Hematopoietic multipotent progenitor cell treated with erythropoietin and hydrocortisone succinate and interleukin-3 and kit ligand, for 17 days (in vitro differentiated cells): ENCODE data around the gene ADAMTS14.

ENCODE experiments used
- DNase-seq: peaks from one replicate; pipeline ENCODE4 v3.0.0-alpha.2; 2015; ENCODE audit warnings: low spot score

ADAMTS14 gene

DNA sequence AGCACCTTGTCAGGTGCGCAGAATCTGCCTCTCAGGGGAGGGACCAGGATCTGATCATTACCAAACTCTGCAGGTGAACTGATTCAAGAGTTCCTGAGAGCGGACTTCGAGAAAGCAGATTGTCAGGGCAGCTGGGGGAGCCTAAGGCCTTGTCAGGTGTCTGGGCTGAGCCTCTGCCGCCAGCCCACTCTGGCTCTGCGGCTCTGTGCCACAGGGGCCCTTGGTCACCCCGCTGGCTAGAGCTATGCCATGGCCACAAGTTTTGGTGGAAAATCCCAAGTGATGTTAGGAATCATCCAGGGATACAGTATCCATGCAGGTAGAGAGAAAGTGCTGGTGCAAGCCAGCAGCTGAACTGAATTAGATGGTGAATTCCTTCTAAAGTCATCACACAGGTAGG lies 4.2 kb downstream of the ADAMTS14 start:
- DNase-seq = no peak

DNA sequence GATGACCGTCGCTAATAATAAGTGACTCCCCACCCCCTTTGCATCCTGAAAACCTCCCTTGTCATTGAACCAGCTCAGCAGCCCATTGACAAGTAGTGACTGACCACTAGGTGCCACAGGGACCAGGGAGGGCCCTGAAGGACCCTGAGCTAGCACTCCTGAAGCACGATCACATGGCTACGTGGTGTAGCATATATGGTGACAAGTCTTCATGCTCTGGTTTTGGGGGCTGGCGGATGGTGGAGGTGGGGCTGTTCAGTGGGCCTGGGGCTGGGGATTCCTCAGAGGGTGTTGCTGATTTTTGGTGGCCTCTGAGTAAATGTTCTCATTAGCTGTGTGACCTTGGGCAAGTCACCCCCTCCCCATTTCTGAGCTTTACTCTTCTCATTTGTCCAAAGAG lies 4.7 kb downstream of the ADAMTS14 start:
- no peak for DNase-seq

DNA sequence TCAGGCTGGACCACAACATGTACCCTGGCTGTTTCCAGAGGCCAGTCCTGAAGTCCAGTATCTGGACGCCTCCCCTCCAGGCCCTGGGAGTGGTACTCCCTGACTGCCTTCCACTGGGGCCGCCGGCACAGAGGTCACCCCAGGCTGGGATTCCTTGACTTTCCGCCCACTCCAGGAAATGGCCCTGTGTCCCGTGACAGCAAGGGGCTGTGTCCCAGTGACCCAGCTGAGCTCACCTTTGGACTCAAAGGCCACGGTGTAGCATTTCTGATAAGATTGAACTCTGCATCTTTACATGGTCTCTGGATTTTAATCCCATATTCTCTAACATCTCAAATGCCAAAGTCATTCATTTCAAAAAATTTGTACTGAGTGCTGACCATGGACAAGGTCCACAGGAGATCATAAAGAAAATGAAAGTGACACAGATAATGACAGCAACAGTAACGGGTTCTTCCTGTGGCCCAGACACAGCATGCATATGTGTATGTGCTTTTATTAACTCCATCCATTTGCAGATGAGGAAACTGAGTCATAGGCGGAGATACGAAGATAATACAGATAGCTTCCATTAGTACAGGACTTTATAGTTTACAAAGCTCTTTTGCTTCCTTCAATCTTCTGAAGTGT lies 5.4 kb downstream of the ADAMTS14 start:
- no peak for DNase-seq

DNA sequence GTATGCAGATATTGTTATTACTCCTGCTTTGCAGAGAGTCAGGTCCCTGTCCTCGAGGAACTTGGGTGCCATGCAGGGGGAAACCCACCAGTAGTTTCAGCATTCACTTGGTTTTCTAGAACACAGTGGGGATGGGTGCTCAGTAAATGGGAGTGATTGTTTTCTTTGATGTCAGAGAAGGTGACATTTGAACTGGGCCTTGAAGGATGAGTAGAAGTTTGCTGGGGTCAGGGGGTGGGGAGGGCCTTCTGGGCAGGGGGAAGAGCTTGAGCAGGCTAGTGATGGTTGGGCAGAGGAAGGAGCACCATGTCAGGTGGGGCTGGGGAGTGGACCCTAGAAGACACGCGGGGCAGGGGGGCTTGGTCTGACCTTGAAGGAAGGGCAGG lies 5.9 kb downstream of the ADAMTS14 start:
- DNase-seq = no peak

- DNase-seq = no peak
These were observed 6.6 kb downstream of the ADAMTS14 start for GRCh38 chr10:70678757-70679489.

DNA sequence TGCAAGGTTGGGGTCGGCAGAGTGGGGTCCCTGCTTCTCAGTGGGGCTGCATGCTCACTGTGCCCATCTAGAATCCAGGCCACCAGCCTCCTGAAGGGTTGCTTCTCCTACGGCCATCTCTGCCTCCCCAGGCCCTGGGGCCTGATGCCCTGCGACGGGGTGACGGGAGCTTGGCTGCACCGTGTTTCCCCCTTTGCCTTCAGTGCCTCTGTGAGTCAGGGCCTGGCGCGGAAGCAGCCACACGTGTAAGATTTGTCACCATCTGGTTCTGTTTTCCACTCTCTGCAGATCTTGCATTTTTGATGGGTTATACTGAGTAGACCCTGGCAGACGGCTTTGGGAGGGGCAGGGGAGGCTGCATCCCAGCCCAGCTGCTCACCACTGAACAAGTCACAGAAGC lies 7.2 kb downstream of the ADAMTS14 start:
- DNase-seq = no peak

DNA sequence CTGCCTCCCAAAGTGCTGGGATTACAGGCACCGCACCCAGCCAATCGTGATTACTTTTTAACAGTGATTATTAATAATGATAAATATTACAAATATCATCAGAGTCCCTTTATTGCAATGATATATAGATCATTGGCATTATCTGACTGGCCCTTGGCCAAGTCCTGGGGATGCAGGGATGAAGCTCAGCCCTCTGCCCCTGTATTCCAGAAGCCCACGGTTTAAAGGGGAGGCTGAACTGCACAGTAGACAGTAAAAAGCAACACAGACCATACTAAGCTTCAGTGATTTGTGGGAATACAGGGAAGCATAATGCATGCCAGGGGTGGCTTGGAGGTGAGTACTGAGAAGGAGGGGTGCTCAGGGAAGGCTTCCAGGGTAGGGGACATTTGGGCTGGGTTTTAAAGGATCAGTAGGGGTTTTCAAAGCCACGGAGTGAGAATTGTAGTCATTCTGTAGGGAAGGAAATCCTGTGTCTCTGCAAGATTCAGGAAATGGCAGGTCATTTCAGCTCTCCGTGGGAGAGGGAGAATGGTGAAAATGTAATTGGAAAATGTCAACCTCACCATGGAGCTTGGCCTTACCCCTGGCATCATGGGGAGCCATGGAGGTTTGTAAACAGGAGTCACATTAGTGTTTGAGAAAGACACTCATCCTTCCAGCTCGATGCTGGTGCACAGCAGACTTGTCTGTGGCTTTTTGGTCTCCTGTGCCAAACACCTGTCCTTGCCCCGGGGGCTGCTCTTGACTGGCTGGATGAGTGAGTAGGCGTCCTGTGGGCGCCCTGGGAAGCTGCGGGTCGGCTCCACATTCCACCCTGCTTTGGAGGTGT lies 8.8 kb downstream of the ADAMTS14 start:
- no peak for DNase-seq

DNA sequence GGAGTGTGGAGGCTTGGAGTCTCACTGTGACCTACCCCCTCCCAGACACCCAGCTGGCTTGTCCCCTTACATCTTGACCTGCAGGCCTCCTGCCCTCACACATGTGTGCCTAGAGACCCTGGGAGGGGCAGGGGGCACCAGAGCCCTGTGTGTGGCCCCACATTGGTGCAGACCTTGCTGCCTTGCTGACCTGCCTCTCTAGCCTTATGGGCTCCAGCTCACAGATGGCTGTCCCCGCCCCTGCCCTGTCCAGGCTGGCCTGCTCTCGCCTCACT lies 9.4 kb downstream of the ADAMTS14 start:
- no peak for DNase-seq

DNA sequence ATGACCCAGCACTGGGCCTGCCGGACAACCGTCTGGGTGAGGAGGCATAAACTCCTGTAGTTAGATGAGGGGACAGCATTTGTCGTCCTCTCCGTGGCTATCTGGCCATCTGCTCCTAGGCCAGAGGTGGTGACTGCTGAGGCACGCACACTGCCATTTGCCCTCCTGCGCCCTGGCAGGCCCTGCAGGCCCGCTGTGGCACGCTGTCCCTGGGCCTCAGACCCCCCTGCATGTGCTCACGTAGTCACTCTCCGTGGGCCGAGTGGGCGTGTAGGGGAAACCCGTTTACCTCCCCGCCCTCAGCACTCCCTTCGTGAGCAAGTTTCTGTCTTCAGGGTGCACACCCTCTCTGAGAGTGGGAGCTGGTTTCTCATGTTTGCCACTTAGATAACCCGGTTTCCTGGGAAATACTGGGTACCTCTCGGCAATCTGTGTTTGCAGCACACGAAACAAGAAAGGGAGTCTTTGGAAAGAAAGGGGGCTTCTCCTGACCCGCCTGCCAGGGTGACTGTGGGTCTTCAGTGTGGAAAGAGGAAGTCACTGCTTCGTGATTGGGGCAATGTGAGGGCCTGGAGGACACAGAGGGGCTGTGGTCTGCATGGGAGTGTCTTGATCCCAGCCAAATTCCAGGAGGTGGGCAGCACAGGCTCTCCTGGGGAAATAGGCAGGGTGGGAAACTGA lies 10.8 kb downstream of the ADAMTS14 start:
- DNase-seq = no peak

GRCh38 chr10:70683601-70683934 lies 11.3 kb downstream of the ADAMTS14 start:
- no peak for DNase-seq

- no peak for DNase-seq
These were observed 11.6 kb downstream of the ADAMTS14 start for GRCh38 chr10:70683940-70684339.

- DNase-seq = no peak
These were observed 12.1 kb downstream of the ADAMTS14 start for GRCh38 chr10:70684374-70684773.

DNA sequence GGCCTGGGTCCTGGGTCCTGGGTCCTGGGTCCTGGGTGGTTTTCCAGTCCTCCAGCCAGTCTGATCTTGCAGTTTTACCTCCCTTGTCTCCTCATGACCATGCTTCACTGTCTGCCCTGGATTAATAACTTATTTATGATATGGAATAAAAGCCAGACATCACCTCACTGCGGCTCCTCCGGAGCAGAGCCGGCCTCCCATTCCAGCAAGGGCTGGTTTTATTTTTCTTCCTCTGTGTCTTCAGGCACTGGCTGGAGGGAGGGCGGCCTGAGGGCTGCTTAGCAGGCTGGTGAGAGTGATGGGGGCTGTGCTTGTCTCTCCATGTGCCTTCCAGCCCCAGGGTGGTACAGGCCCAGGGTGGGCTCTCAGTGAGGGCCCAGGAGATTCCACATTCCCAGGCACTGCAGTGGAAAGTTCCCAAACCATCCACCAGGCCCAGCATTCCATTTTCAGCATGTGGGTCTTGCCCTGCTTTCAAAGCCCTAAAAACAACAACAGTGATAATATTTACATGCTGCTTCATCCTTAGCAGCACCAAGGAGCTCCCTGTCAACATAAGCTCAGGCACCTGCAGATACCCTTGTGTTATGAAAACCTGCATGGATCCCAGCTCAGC lies 12.6 kb downstream of the ADAMTS14 start:
- DNase-seq = no peak

GRCh38 chr10:70685455-70685911 lies 13.2 kb downstream of the ADAMTS14 start:
- no peak for DNase-seq

DNA sequence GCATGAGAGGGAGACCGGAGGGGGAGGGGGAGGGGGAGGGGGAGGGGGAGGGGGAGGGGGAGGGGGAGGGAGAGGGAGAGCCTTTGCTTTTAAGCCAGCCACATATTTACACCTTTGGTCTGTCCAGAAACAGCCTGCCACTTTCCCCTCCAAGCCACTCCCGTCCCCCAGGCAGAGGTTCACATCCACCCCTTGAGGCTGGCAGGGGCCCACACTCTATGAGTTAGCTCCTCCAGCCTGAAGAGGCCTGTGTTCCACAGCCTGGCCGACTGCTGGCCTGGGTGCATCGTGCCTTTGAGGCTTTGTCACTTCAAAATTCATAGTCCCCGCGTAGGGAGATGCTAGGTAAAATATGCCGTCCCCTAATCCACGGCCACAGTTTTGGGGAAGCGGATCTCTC lies 16.5 kb downstream of the ADAMTS14 start:
- DNase-seq = no peak

- DNase-seq = no peak
These were observed 17.4 kb downstream of the ADAMTS14 start for GRCh38 chr10:70689661-70690060.

- no peak for DNase-seq
These were observed 18.3 kb downstream of the ADAMTS14 start for GRCh38 chr10:70690589-70690988.

DNA sequence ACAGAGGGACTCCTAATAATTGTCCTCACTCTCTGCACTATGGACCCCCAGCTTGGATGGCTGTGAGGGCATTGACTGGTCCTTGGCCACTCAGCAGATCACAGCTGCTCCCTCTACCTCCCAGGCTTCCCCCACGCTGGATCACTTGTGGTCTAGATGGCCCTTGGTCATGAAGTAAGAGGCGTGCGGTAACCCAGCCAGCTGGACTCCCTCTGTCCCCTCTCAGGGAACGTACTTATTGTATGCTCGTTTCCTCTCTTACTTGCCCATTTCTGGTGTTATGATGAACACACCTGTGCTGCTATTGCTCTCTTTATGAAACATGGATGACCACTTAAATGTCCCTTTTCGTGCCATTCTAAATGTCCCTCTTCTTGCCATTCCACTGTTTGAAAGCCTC lies 19.3 kb downstream of the ADAMTS14 start:
- no peak for DNase-seq

DNA sequence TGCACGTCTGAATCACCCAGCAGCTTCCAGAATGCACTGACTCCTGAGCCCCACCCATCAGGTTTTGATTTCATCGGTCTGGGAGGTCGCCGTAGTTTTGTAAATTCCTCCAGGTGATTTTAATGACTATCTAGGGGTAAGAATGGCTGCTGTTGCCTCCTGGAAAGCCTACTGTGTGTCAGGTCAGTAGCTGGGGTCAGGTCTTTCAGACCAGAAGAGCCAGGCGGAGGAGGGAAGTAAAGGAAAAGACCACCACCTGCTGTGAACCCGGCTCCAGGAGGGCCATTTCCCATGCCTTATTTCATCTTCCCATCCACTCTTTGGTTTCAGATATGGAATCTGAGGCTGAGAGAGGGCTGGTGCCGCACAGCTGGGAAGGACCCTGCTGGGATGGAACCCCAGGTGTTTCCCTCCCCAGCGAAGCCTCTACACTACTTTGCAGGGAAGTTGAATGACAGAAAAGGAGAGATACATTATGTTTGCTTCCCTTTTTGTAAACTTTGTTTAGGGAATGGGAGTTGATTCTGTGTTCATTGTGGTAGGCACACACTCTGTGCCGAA lies 19.8 kb downstream of the ADAMTS14 start:
- no peak for DNase-seq

- no peak for DNase-seq
These were observed 21.5 kb downstream of the ADAMTS14 start for GRCh38 chr10:70693619-70694335.

- DNase-seq = no peak
These were observed 22.3 kb downstream of the ADAMTS14 start for GRCh38 chr10:70694418-70695141.
